Endodermal cell (in vitro differentiated cells): Measurements from ENCODE around the gene GSTM5. TPM values are rescaled to one million over a fixed set of nuclear protein-coding genes. Genes with fewer than 3 reads are reported as not detected.
"Not testable (repeated sequence)": the region's sequence is repeated elsewhere in the genome, so short reads cannot be mapped to it uniquely, and the experiment has no call there.

Experiments used
- DNase-seq: peaks from one replicate; pipeline ENCODE4 v3.0.0-alpha.2; 2017
- H3K27ac ChIP-seq: 2 replicates; pipeline ENCODE4 v1.5.1; 2013; ENCODE audit warnings: mild to moderate bottlenecking, low read depth, low read length, moderate library complexity
- H3K27me3 ChIP-seq: 2 replicates; pipeline ENCODE4 v1.6.1; 2013; ENCODE audit warnings: mild to moderate bottlenecking, low read length, moderate library complexity; ENCODE audit not compliant: insufficient read depth, control insufficient read depth, poor library complexity, severe bottlenecking
- H3K36me3 ChIP-seq: 2 replicates; pipeline ENCODE4 v1.7.0; 2013; ENCODE audit warnings: mild to moderate bottlenecking, low read length, moderate library complexity; ENCODE audit not compliant: control insufficient read depth, insufficient read depth
- H3K4me1 ChIP-seq: one replicate; pipeline ENCODE4 v1.7.0; 2013; ENCODE audit warnings: low read length; ENCODE audit not compliant: control insufficient read depth, insufficient read depth
- H3K4me3 ChIP-seq: 2 replicates; pipeline ENCODE4 v1.5.1; 2013; ENCODE audit warnings: mild to moderate bottlenecking, low read length, moderate library complexity
- H3K9ac ChIP-seq: 2 replicates; pipeline ENCODE4 v1.6.1; 2013; ENCODE audit warnings: mild to moderate bottlenecking, low read length, moderate library complexity; ENCODE audit not compliant: poor library complexity, severe bottlenecking; ENCODE audit errors: extremely low read depth
- H3K9me3 ChIP-seq: 2 replicates; pipeline ENCODE4 v1.6.1; 2013; ENCODE audit warnings: mild to moderate bottlenecking, low read length, moderate library complexity; ENCODE audit not compliant: control insufficient read depth
- H3K27ac Mint-ChIP-seq: 2 replicates; pipeline ENCODE4 v1.8.0; 2020; ENCODE audit warnings: mixed read lengths
- H3K27me3 Mint-ChIP-seq: 2 replicates; pipeline ENCODE4 v1.8.0; 2021; ENCODE audit warnings: mild to moderate bottlenecking, mixed read lengths; ENCODE audit not compliant: insufficient read depth
- H3K36me3 Mint-ChIP-seq: 2 replicates; pipeline ENCODE4 v1.8.0; 2020; ENCODE audit warnings: low read depth, mixed read lengths
- H3K4me1 Mint-ChIP-seq: 2 replicates; pipeline ENCODE4 v1.8.0; 2020; ENCODE audit warnings: mixed read lengths
- H3K4me3 Mint-ChIP-seq: 2 replicates; pipeline ENCODE4 v1.8.0; 2020; ENCODE audit warnings: mild to moderate bottlenecking, moderate library complexity, mixed read lengths
- H3K9me3 Mint-ChIP-seq: 2 replicates; pipeline ENCODE4 v1.8.0; 2020; ENCODE audit warnings: mild to moderate bottlenecking, mixed read lengths
- WGBS, 2 experiments: methylation state at CpG; one replicate each; pipeline versions ENCODE4 v1.1.5 to v1.1.7; 2013; ENCODE audit warnings: missing lambda C conversion rate in 2 of 2, mixed read lengths in 1 of 2; ENCODE audit not compliant: insufficient coverage in 1 of 2, insufficient read length in 1 of 2; 5-methylcytosine and 5-hydroxymethylcytosine counted together
- long read RNA-seq, 4 experiments: library from polyadenylated mRNA in 2 of 4; library from RNA in 1 of 4; library from capped mRNA in 1 of 4; stranded (forward) in 3 of 4; unstranded in 1 of 4; transcript quantifications; one replicate each; pipeline ENCODE4 v2.0.0, GENCODE V29; 2020 to 2021; ENCODE audit warnings: inconsistent platforms in 1 of 4
- polyA plus RNA-seq, 2 experiments: library from polyadenylated mRNA; stranded (reverse); fragments of 50-300 nt; gene quantifications; one replicate each; pipeline ENCODE4 v1.2.3, GENCODE V29; 2013
- total RNA-seq, 2 donors: library from RNA; stranded (reverse); fragmentation: NEBNext Ultra II Directional in 1 of 2; extraction: Animal tissue kit (Norgen Biotek cat#: 25700) in 1 of 2; gene quantifications; 2 replicates in 1 of 2; 3 replicates in 1 of 2; pipeline ENCODE4 v1.2.1, GENCODE V29; 2021
- TF ChIP-seq, protein P1 (sequence below): fragments of 200-600 bp; sonication (generic); conservative IDR thresholded peaks from 2 replicates; pipeline ENCODE4 v1.5.0; 2021; ENCODE audit warnings: antibody characterized with exemption, mild to moderate bottlenecking

Gene GSTM5
- under 1 TPM; 0.13 to 0.70 TPM for total RNA-seq
- not detected for polyA plus RNA-seq (2013, experiment 1 of 2)
- polyA plus RNA-seq (2013, experiment 2 of 2), result not detected
- long read RNA-seq, experiment 1, result 0 reads
- long read RNA-seq, experiment 2, result 0 reads
- long read RNA-seq, experiment 3, result 0 reads
- long read RNA-seq, experiment 4, result 0 reads

DNA sequence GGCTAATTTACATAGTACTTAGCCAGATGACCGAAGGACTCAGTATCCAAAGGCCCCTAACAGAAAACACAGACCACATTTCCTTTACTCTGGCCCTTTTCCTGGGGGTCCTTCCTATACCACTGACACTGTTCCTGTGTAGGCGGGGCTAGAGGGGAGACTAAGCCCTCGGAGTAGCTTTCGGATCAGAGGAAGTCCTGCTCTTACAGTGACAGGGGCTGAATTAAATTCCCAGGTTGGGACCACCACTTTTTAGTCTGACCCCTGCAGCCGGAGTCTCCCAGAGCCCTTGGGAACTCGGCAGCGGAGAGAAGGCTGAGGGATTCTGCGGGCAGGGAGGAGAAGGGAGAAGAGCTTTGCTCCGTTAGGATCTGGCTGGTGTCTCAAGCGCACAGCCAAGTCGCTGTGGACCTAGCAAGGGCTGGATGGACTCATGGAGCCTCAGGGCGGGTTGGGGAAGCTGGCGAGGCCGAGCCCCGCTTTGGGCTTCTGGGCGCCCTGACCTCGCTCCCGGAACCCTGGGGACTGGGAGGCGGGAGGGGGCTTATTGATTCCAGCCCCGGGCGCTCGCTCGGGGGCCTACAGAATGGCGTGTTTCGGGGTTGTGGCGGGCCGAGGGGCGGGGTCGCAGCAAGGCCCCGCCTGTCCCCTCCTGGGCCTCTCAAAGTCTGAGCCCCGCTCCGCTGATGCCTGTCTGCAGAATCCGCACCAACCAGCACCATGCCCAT is at the start of gene GSTM5:
Gene GSTM5 (plus strand): TSS at position 659 of the 728 bp plus-strand sequence. CDS start 62 bp downstream, at position 721.
- H3K36me3 Mint-ChIP-seq, H3K27ac Mint-ChIP-seq, H3K4me1 ChIP-seq, H3K36me3 ChIP-seq, H3K27me3 Mint-ChIP-seq, H3K9ac ChIP-seq, H3K4me3 ChIP-seq, H3K27ac ChIP-seq, H3K4me1 Mint-ChIP-seq, DNase-seq, H3K27me3 ChIP-seq, H3K4me3 Mint-ChIP-seq: not testable (repeated sequence)
- H3K9me3 Mint-ChIP-seq, result peaks cover 35% of the 10 kb centered on the region
- peaks cover 17% of the 10 kb centered on the region for H3K9me3 ChIP-seq
- 90 to 93% methylated on average over 19 to 32 of the region's 33 CpGs for WGBS, 2 experiments

DNA sequence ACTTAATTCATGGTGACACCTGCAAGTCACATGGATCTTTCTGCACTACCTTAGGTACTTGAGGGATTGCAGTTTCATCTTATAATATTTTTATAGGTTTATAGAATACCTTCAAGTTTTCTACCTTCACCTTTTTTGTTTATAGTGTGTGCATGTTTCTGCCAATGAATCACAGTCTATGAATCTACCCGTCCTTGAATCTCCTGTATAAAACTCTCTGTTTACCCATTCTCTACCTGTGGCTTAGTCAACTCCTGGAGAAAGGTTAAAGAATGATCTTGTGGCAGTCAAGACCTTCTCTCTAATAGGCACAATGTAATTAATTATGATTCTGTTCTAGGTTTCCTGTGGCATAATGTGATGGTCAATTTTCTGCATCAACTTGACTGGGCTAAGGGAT is 47.4 kb upstream of the GSTM5 start:
- TF ChIP-seq, protein P1, sequence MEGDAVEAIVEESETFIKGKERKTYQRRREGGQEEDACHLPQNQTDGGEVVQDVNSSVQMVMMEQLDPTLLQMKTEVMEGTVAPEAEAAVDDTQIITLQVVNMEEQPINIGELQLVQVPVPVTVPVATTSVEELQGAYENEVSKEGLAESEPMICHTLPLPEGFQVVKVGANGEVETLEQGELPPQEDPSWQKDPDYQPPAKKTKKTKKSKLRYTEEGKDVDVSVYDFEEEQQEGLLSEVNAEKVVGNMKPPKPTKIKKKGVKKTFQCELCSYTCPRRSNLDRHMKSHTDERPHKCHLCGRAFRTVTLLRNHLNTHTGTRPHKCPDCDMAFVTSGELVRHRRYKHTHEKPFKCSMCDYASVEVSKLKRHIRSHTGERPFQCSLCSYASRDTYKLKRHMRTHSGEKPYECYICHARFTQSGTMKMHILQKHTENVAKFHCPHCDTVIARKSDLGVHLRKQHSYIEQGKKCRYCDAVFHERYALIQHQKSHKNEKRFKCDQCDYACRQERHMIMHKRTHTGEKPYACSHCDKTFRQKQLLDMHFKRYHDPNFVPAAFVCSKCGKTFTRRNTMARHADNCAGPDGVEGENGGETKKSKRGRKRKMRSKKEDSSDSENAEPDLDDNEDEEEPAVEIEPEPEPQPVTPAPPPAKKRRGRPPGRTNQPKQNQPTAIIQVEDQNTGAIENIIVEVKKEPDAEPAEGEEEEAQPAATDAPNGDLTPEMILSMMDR, result no peak
- Mint-ChIP-seq H3K4me3 (no peak overlapping the region), H3K27me3 (peaks cover 3% of the 10 kb centered on the region), H3K9me3 (no peaks in the 10 kb centered on the region), H3K36me3 (peaks cover 5% of the 10 kb centered on the region), H3K4me1 (peaks cover 6% of the 10 kb centered on the region), H3K27ac (no peak overlapping the region)
- H3K36me3 ChIP-seq, result no peaks in the 10 kb centered on the region
- DNase-seq, result no peak
- no peak overlapping the region for H3K4me3 ChIP-seq
- H3K9ac ChIP-seq, result no peak overlapping the region
- peaks cover 5% of the 10 kb centered on the region for H3K4me1 ChIP-seq
- no peaks in the 10 kb centered on the region for H3K9me3 ChIP-seq
- H3K27ac ChIP-seq, result no peak overlapping the region
- 70 to 100% methylated on average over 1 of the region's 1 CpG for WGBS, 2 experiments
- H3K27me3 ChIP-seq, result no peaks in the 10 kb centered on the region

DNA sequence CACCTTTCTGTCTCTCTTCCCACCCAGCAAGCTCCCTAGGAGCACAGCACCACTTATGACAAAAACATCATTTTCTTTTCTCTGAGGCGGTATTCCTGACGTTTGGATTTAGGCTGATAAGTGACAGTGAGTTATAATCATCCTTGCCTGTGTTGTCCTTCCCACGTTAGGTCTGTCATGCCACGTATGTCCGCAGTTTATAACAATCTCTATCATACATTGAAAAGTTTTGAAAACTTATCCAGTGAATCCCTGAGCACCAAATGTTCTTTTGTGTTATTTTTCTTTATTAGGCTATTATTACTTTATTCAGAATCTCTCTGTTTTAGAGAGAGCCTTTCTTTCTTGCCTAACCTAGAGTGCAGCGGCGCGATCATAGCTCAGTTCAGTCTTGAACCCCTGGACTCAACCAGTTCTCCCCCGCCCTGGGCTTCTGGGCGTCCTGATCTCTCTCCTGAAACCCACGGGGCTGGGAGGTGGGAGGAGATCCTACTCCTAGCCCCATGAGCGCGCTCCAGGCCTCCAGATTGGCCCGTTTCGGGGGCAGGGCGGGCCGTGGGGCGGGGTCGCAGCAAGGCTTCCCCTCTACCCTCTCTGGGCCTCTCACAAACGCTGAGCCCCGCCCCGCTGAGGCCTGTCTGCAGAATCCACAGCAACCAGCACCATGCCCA is 44.5 kb upstream of the GSTM5 start, which contains the start of gene GSTM2:
Gene GSTM2 (plus strand): TSS at position 606 of the 671 bp plus-strand sequence. CDS start 59 bp downstream, at position 665.
- H3K27ac Mint-ChIP-seq, result peak within 1 kb of the TSS; percentile 53

More for the DNA sequence above, 44.5 kb upstream of the GSTM5 start, which contains the start of gene GSTM2:
- 21% methylated on average over 22 of the region's 22 CpGs; no CpG with 5 or more reads in 1 of the 2 experiments for WGBS, 2 experiments
- Mint-ChIP-seq H3K27me3 (peaks cover 4% of the 10 kb centered on the region), H3K9me3 (no peaks in the 10 kb centered on the region), H3K4me1 (peaks cover 6% of the 10 kb centered on the region), H3K4me3 (peak within 1 kb of the TSS; percentile 62), H3K36me3 (peaks cover 8% of the 10 kb centered on the region)
- Histone ChIP-seq H3K9me3 (no peaks in the 10 kb centered on the region), H3K4me1 (peaks cover 5% of the 10 kb centered on the region), H3K9ac (no peak within 1 kb of the TSS), H3K36me3 (no peaks in the 10 kb centered on the region), H3K27me3 (no peaks in the 10 kb centered on the region), H3K27ac (no peak within 1 kb of the TSS), H3K4me3 (peak within 1 kb of the TSS; percentile 70)
- TF ChIP-seq, protein P1, result no peak
- DNase-seq, result peak; percentile 98
